ENCODE results near the gene PATJ. TPM values are rescaled to one million over a fixed set of nuclear protein-coding genes. Genes with fewer than 3 reads are reported as not detected.
"Not testable (repeated sequence)": the region's sequence is repeated elsewhere in the genome, so short reads cannot be mapped to it uniquely, and the experiment has no call there.

The PATJ gene
- polyA plus RNA-seq, 1 donor = 3.5 TPM

DNA sequence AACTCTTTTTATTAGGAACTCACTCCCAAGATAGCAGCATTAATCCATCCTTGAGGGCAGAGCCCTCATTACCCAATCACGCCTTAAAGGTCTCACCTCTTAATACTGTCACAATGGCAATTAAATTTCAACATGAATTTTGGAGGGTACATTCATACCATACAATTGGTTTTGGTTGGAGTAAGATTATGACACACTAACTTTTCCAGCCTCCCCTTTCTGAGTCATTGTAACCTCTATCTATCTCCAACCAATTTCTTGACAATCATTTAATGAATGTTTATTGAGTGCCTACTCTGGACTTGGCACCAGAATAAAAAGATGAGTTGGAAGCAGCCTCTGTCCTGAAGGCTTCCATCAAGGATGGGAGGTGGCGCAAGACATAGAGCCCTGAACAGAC lies 358.2 kb downstream of the PATJ start:
- no peak for DNase-seq (ENCODE audit: low read depth)

DNA sequence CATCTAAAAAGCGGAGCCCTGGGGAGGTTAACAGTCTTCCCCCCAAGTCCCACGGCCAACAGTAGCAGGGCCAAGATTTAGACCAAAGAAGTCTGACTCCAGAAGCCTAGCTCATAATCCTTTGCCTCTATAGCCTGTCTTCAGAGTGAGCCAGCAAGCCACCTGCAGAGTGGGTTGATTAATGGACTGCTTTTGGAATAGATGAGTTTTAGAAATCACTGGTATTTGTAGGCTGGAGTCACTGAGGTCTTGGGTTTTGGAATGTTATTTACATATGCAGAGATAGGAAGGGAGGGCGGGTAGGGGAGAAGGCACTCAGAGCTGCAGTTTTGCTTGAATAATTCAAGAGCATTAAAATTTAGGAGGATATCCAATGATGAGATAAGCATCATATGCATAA lies 361.6 kb downstream of the PATJ start:
- no peak for DNase-seq (ENCODE audit: low read depth)

DNA sequence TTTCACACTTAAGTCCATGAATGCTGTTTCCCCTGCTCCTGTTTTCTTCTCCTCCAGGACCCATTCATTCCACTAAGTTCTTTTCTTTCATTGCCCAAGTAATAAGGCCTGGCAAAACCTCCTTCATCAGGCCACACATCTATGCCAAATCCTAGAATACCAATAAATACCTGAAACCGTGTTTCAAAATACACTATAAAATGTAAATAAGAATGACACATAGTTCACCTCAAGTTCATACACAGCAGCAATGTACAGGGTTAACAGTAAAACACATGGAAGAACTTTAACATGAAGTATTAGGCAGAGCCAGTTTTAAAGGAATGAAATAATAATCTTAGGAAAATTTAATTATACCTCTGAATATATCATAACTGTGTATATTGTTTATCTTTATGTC lies 365.6 kb downstream of the PATJ start:
- no peak for DNase-seq (ENCODE audit: low read depth)

DNA sequence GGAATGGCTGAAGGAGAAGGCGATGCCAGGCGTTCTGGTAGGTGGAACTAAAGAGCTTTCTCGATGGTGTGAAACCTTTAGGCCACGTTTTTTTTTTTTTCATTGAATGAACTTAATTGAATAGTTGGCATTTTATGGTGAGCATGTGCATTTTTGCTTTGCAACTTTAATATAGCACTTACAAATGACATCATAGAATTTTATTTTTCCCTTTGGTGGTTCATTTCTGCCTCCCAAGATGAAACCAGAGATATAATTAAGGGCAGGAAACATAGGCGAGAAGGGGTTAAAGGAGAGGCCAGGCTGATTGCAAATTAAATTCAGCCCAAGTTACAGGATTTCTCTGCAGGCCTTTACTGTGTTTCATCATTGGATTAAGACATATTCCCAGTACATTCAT lies 366.8 kb downstream of the PATJ start:
- DNase-seq (ENCODE audit: low read depth) = no peak

DNA sequence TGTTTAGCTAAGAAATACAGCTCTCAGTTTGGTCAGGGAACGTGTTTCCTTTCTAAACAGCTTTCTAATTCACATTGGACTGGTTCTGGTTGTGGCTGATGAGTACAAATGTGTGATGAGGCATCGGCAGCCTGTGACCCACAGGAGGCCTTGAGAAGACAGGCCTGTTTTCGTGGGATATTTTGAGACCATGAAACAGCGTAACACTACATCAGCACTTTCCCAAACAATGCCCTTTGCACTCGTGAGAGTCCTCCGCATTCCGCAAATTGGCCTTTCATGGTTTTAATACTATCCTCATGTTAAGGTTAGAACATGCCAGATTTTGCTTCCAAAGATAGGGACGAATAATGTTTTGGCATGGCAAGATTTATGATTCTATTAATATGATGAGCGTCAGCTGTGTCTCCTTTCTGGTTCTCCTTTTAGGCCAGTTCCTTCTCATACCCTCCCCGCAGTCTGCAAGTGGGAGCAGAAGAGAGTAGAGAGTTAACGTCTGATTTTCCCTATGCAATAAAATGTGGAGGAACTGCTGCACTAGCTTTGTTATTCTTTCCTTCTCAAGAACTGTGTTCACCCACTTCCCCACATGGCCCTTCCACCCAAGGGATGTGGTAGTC lies 368.0 kb downstream of the PATJ start:
- no peak for DNase-seq (ENCODE audit: low read depth)

DNA sequence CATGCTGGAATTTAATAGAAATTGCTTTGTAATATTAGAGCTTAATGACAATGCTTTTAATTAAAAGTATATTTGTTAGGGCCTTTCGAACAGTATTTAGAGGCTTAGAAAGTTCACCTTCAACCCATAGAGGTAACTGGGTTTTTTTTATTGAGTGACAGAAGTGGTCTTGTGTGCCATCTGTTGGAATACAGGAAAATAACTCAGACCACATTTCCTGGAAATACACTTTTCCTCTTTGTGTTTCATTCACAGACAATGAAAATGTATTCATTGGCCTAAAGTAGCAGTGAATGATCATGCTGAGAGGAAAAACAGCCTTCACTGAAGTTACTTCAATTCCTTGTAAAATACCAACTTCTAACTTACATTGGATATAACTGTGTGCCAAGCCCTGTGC lies 368.8 kb downstream of the PATJ start:
- DNase-seq (ENCODE audit: low read depth) = no peak

DNA sequence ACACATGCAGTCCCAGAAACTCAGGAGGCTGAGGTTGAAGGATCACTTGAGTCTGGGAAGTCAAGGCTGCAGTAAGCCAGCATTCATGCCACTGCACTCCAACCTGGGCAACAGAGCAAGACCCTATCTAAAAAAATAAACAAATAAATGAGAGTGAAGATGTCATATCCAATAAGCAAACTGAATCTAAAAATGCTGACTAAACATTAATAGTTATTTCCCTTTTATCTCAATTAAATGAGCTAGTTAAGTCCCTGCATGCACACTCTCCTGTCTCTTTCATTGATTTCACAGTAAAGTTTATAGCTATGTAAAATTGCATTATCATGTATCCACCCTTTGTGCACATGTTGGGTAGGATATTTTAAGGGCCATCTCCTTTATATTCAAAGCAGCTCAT lies 371.2 kb downstream of the PATJ start:
- DNase-seq (ENCODE audit: low read depth) = no peak

DNA sequence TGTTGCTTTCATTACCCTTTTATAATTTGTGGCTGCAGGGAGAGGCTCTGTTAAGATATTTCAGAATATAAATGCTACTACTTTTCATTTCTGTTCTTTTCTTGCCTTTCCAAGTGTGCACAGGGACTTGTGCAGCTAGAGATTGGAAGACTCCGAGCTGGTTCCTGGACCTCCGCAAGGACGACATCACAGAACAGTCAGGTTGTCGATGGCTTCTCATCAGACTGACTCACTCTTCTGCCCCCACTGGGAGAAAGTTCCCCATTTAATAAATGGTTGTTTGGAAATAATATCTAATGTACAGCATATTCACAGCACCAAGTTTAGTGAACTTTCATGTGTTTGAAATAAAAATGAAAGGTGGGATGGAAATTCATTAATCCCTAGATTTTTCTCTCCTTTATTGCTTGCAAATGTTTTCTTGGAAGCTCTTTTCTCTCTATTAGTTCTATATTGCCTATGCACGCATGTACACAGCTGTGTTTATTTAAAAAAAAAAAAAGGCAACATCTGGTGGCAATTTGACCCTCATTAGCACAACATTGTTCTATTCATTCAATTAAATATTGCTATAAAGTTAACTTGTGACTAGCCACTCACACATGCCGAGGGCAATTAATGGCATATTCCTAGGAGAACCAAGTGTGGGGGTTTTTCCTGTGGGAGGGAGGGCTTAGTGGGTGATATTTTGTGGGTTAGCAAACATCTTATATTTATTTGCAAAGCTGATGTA lies 374.9 kb downstream of the PATJ start:
- DNase-seq (ENCODE audit: low read depth) = no peak

DNA sequence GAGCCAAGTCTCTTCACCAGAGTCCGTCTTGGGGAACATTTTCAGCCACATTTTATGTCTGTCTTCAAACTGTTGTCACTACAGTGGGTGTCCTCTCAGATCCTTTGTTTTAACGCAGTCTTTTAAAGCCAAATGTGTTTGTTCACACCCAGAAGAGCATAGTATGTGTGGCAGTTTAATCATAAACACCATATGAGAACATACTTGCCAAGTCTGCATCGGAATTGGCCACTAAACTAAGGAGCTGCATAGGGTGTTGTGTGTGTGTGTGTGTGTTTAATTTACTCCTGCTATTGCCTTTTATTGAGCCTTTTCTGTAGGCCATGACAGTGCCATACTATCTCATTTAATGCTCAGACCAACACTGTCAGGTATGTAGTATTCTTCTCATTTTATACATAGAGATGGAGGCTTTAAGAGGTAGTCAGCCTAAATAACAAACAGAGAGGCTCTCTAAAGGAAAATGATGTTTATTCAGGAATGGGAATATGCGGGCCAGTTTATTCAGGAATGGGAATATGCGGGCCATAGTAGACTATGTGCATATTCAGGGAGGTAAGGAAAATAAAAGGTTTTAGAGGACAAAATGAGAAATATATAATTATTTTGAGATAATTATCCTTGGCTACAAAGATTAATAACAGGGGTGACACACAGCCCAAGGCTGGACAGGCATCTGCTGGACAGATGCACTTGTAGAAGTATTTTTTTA lies 384.5 kb downstream of the PATJ start:
- DNase-seq (ENCODE audit: low read depth) = no peak

DNA sequence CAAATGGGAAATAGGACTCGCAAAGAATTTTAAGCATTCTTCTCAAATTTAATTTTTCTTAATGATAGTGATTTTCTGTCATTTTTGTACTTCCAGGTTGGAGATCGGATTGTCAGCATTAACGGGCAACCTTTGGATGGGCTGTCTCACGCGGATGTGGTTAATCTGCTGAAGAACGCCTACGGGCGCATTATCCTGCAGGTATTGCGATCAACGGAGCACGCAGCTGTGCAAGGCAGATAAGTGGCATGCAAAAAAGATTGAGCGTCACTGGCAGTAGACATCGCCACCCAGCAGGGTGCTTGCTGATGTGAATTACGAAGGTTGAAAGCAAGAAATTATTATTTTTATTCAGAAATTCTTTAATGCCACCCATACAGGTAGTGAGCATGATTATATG lies 386.5 kb downstream of the PATJ start:
- DNase-seq (ENCODE audit: low read depth) = no peak

DNA sequence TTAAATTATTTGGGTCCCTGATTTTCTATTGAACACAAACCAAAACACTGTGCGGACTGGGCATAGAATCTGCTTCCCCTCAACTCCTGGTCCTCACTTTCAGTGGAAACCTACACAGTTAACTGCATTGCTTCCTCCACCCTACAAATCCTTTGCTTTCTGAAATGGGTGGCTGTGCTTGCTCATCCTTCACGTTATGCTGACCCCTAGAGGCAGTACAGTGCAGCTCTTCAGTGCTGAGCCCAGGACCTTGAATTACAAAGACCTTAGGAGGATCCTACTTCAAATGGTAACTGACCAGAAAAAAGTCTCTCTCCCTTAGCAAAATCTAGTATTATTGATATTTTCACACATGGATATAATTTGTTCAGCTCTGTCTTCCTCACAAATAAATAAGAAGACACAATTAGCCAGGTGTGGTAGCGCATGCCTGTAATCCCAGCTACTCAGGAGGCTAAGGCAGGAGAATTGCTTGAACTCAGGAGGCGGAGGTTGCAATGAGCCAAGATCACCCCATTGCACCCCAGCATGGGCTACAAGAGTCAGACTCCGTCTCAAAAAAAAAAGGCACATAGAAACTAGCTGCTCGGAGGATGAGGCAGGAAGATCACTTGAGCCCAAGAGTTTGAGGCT lies 388.9 kb downstream of the PATJ start:
- no peak for DNase-seq (ENCODE audit: low read depth)

DNA sequence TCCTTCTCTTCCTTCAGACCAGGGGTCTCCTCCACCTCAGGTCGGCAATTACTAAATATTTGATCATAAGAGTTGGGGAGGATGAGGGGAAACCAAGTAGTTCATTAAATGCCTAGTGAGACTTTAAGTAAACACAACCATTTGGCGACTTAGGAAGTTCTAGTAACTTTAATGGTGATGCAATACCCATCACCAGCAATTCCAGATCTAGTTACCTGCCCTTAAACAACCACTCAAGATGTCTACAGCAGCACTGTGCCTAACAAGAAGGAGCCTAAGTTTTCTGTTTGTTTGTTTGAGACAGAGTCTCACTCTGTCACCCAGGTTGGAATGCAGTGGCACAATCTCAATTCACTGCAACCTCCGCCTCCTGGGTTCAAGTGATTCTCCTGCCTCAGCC lies 395.7 kb downstream of the PATJ start:
- no peak for DNase-seq (ENCODE audit: low read depth)

DNA sequence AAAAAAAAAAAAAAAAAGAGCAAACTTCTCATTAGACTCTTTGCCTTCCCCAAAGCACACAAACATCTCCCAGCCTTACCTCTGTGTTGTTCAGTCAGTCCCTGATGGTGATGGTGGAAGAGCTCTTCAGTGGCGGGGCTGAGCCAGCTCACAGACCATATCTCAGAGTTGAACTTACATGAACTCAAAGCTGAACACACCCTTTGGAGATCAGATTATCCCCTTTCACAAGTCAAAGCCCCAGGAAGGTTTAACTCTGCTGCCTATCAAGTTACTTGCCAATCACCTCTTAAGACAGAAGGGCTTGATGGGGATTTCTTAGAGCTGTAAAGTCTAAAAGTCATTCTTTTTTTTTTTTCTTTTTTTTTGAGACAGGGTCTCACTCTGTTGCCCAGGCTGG lies 397.1 kb downstream of the PATJ start:
- no peak for DNase-seq (ENCODE audit: low read depth)

DNA sequence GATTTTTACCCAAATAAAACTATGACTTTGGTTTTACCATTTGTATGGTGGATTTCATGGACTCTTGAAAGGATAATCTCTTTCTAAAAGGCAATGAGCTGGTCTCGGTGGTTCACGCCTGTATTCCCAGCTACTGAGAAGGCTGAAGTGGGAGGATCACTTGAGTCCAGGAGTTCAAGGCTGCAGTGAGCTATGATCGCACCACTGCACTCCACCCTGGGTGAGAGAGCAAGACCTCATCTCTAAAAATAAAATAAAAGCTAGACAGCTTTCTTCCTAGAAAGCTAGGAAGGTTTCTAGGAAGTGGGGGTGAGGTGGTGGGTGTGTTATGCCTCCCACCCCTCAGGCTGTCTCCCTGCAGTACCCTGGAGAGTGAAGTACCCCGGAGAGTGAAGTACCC lies 398.4 kb downstream of the PATJ start:
- DNase-seq (ENCODE audit: low read depth) = no peak

DNA sequence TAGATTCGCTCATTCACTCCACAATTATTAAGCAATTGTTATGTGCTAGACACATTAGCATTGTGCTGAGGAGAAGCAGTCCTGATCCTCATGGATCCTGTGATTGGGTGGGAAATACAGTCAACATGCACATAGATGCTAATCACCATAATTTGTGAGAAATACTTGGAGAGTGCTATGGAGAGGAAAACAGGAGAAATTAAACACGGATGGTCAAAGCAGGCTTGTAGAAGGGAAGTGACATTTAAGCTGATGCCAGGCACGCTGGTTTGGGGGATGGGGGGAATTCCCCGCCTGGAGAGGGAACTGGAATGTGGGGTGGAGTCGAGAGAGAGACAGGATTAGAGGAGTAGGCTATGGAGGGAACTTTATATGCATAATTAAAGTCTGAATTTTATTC lies 400.2 kb downstream of the PATJ start:
- no peak for DNase-seq (ENCODE audit: low read depth)

DNA sequence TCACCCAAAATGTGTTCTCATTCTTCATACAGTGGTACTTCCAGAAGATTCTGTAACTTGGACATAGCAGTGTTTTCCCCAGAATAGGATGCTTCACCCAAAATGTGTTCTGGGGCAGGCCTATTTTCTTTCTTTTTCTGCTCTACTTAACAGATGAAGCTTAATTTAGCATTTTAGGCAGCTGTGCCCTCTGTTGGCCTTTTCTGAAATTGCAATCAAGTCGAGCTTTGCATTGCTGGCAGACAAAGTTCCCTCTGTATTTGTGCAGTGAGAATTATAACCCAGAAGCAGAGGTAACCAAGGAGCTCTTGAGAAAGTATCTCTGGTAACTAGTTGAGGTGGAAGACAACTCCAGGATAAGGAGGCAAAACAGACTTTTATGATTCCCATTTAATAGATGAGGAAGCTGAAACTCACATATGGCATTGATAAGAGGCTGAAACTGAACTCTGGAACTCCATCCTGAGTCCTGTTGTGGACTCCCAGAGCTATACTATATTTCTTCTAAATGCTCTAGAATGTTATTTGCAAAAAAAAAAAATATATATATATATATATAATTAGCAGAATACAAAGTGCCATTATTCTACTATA lies 402.1 kb downstream of the PATJ start:
- peak; percentile 22 for DNase-seq (ENCODE audit: low read depth)

DNA sequence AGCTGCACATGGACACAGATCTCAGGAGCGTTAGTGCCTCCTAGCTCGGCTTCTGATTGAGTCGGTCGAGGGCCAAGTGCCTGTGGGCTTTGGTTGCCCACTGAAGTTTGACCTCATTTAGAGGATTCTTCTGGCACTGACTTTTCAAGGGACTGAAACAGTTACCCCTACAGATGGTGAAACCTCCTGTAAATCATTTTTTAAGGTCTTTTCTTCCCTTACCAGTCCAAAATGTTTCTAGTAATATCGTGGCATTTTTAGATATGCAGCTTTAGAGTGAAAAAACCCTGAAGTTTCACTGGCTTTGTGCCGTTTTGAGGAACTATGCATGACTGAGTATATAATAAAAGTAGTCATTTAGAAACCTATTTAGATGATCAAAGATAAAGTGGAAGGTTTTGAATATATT lies 417.7 kb downstream of the PATJ start:
- DNase-seq (ENCODE audit: low read depth) = no peak

DNA sequence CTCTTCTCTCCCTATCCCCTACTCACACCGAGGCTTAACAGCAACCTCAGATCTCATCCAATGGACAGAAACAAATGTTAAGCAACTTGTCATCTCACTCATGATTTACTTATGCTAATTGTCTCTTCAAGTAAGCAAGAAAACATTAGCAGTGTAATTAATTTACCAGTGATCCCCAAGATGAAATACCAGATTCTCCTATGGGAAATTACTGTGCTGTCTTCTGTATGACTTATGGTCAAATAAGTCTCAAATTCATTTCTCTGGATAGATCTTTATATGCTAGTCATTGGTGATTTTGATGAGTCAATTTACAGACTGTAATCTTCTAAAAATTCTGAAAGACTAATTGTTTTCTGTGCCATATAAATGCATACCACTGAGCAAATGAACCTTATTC lies 419.4 kb downstream of the PATJ start:
- DNase-seq (ENCODE audit: low read depth) = no peak

DNA sequence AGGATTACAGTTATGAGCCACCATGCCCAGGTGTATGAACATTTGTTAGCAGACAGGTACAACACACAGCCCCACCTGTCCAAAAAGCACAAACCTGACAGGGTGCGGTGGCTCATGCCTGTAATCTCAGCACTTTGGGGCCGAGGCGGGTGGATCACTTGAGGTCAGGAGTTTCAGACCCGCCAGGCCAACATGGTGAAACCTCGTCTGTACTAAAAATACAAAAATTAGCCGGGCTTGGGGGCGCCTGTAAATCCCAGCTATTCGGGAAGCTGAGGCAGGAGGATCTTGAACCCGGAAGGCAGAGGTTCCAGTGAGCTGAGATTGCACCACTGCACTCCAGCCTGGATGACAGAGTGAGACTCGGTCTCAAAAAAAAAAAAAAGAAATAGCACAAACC lies 428.1 kb downstream of the PATJ start:
- not testable (repeated sequence) for DNase-seq (ENCODE audit: low read depth)

DNA sequence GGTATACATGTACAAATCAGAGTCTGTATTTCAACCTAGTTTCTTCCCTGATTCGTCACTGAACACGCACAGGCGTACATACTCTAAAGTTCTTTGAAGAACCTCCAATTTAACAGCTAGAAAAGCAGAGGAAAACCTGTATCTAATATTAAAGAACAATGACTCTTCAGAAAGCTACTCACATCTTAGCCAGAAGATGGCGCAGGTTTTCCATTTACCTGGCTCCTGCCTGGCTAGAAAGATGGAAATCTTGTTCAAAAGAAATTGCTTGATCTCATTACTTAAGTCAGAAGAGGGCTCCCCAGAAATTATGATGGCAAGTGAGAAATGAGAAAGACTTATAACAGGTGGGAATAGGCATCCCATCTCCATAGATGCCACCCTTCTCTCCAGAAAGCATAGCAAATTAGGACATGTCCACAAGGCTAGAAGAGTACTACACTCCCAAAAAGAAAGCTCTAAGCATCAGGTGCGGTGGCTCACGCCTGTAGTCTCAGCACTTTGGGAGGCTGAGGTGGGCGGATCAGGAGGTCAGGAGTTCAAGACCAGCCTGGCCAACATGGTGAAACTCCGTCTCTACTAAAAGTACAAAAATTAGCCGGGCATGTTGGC lies 433.4 kb downstream of the PATJ start:
- DNase-seq (ENCODE audit: low read depth) = peak; percentile 39

DNA sequence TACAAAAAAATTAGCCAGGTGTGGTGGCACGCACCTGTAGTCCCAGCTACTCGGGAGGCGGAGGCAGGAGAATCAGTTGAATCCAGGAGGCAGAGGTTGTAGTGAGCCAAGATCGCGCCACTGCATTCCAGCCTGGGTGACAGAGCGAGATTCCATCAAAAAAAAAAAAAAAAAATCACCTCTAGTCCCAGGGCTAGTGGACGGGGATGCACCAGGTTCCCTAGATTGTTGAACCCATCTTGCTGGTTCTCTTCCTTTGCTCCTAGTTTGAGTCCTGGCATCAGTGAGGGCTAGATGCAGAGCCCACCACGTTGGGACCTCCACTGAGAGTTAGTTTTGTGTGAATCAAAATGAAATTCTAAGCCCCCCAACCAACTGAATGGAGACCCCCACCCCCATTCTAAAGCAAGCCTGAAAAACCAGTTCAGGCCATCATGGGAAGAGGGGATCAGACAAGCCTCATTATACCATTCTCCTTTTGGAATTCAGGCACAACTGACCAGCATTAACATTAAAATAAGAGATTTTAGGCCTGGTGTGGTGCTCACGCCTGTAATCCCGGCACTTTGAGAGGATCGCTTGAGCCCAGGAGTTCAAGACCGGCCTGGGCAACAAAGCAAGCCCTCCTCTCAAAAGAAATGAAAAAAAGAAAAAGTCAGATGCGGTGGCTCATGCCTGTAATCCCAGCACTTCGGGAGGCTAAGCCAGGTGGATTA lies 434.5 kb downstream of the PATJ start:
- no peak for DNase-seq (ENCODE audit: low read depth)

Data from forelimb muscle (tissue), 1 donor.